ENCODE measurements around the gene PNPLA2.

Gene PNPLA2

DNA sequence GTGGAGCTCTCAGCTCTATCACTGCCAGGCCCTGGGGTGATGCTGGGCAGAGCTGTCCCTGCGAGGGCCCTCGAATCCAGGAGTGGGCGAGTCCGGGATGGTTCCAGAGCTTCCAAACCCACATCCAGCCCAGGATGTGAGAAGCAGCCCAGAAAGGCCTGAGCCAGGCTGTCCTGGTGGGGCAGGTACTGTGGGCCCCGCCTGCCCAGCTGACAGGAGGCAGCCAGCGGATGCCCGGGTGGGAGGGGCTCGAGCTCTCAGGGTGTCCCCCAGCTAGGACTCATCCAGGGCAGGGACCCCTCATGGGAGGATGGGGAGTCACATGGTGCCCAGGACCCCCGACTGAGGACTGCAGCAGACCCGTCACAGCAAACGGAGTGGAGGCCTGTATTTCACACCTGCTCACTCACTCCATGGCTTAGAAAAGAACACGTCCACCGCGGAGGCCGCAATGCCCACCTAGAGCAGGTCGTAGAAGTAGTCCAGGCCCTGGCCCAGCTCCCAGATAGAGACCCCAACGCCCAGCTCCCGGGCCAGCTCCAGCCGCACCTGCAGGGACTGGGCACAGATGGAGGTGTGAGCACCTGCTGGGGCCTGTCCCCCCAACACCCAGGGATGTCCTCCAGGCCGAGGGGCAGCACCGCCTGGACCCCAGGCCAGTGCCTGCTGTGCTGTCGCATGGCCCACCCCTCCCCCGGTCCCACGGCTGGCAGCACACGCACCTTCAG, 50.8 kb downstream of the PNPLA2 start:
- in situ Hi-C loops (cut with MboI; ENCODE audit: low sequenced_read_pairs), result loop anchor here (25.0 kb wide), 1 partner anchor 168 kb away; the partner anchor contains the start of gene MUC6

DNA sequence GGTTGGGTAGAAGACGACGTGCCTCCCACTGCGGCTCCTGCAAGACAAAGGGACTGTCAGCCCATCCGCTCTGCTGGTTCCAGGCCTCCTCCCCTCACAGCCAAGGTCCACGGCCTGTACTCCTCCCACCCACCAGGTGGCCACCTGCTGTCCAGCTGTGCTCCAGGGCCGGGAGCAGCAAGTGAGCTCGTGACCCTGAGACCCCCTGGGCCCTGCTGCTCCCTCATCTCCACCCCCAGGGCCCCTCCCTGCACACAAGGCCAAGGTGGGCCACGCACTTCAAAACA, 51.4 kb downstream of the PNPLA2 start:
- in situ Hi-C loops (cut with MboI; ENCODE audit: low sequenced_read_pairs), result loop anchor here (25.0 kb wide), 1 partner anchor 167 kb away; the partner anchor contains the start of gene MUC6

DNA sequence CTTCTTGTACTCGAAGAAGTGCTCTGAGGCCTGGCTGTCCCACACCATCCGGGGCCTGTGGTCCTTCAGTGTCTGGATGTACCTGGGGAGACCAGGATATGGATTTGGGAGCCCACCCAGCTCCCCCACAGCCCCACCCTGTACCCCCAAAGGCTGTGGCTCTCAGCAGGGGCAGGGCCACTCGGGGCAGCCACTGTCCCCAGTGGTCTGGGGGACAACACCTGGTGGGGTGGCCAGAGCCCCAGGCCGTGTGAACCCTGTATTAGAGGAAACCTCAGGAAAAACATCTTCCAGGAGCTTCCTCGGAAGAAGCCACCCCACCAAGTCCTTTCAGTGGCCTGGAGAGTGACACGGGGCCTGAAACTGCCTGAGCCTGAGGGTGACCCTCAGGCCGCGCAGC, 51.7 kb downstream of the PNPLA2 start:
- in situ Hi-C loops (cut with MboI; ENCODE audit: low sequenced_read_pairs), result loop anchor here (25.0 kb wide), 1 partner anchor 167 kb away; the partner anchor contains the start of gene MUC6

DNA sequence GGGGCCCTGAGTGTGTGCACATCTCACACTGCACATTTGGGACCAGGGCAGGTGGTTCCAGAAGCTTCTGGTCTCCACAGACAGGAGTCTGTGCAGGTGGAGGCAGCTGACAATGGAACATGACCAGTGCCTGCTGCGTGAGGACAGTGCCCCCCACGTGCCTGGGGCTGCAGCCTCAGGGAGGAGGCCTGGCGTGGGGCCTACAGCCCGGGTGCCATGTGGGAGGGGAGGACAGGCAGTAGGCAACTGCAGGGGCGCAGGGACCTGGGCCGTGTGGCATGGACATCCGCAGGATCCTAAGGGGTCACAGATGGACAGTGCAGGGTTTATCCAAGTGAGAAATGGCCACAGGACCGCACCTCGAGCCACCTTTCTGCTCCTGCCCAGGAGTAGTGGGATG, 52.8 kb downstream of the PNPLA2 start:
- in situ Hi-C loops (cut with MboI; ENCODE audit: low sequenced_read_pairs), result loop anchor here (25.0 kb wide), 1 partner anchor 166 kb away; the partner anchor contains the start of gene MUC6

DNA sequence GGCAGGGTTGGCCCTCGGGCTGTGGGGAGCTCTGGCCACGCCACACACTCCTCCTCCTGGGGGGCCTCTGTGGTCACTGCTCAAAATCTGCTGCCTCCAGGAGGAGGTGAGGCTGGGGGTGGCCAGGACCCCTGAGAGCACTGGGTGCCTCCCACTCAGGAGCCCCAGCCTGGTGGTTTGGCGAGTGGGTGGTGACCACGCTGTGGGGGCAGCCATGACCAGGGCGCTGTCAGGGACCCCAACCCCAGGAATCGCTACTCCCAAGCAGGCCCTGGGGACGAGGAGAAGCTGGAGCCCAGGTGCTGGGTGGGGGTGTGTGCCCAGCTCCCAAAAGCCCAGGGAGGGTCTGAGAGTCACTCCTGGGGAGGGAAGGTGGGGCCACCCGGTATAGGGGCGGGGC, 54.1 kb downstream of the PNPLA2 start:
- in situ Hi-C loops (cut with MboI; ENCODE audit: low sequenced_read_pairs), result loop anchor here (25.0 kb wide), 1 partner anchor 165 kb away; the partner anchor contains the start of gene MUC6

- in situ Hi-C loops (cut with MboI; ENCODE audit: low sequenced_read_pairs), result loop anchor here (25.0 kb wide), 1 partner anchor 164 kb away; the partner anchor contains the start of gene MUC6
These were observed 55.0 kb downstream of the PNPLA2 start for GRCh38 chr11:873706-874105.
